SK-N-SH (cell line): ENCODE results near the gene KLF3.

Source experiments
- CTCF ChIP-seq: fragments of 200-600 bp; sonication (generic); IDR thresholded peaks from 2 replicates; pipeline ENCODE4 v1.6.1; 2017; ENCODE audit warnings: antibody characterized with exemption, mild to moderate bottlenecking, moderate library complexity
- EP300 ChIP-seq, 2 experiments: IDR thresholded peaks; 2 replicates each; pipeline versions ENCODE4 v1.4.0 to v1.6.1; 2012; ENCODE audit warnings: borderline replicate concordance in 1 of 2, low read depth in 1 of 2, low read length in 1 of 2
- FOSL2 ChIP-seq: IDR thresholded peaks from 2 replicates; pipeline ENCODE4 v1.4.0; 2012; ENCODE audit warnings: low read depth, mild to moderate bottlenecking, moderate library complexity, borderline replicate concordance
- FOXM1 ChIP-seq: IDR thresholded peaks from 2 replicates; pipeline ENCODE4 v1.4.0; 2012; ENCODE audit warnings: low read depth, mild to moderate bottlenecking
- IRF3 ChIP-seq: fragments of 150-350 bp; IDR thresholded peaks from 2 replicates; pipeline ENCODE4 v1.6.1; 2016; ENCODE audit warnings: mild to moderate bottlenecking, low read depth, low read length
- MAX ChIP-seq: IDR thresholded peaks from 2 replicates; pipeline ENCODE4 v1.4.0; 2012; ENCODE audit warnings: low read depth
- POLR2AphosphoS5 ChIP-seq: IDR thresholded peaks from 2 replicates; pipeline ENCODE4 v1.6.1; 2012; ENCODE audit warnings: low read depth, low read length
- RXRA ChIP-seq: IDR thresholded peaks from 2 replicates; pipeline ENCODE4 v1.4.0; 2012; ENCODE audit warnings: low read depth, mild to moderate bottlenecking, borderline replicate concordance
- TCF12 ChIP-seq: IDR thresholded peaks from 2 replicates; pipeline ENCODE4 v1.4.0; 2012
- USF1 ChIP-seq: IDR thresholded peaks from 2 replicates; pipeline ENCODE4 v1.4.0; 2012; ENCODE audit warnings: low read depth, borderline replicate concordance

- TF ChIP-seq CTCF = no peak
- no peak for TF ChIP-seq POLR2AphosphoS5
- TF ChIP-seq IRF3 = no peak
- TF ChIP-seq FOSL2 = no peak
- TF ChIP-seq EP300 (IDR thresholded peaks at IDR 0.05; ENCODE audit: borderline replicate concordance in 1 of 2, low read depth in 1 of 2, low read length in 1 of 2) = no peak
- no peak for TF ChIP-seq FOXM1
- TF ChIP-seq TCF12 = no peak
- no peak for TF ChIP-seq RXRA
- no peak for TF ChIP-seq MAX
- no peak for TF ChIP-seq USF1
Observed at GRCh38 chr4:38614231-38614630, 49.8 kb upstream of the KLF3 start.
